Inflammatory macrophage (primary cell): ENCODE data around the gene SLC4A9.
"Not testable (repeated sequence)": the region's sequence is repeated elsewhere in the genome, so short reads cannot be mapped to it uniquely, and the experiment has no call there.

Experiments
- DNase-seq, 2 donors: peaks; one replicate each; pipeline ENCODE4 v3.0.0-alpha.2; 2020 to 2022

The SLC4A9 gene

GRCh38 chr5:140401362-140402257 lies 41.6 kb downstream of the SLC4A9 start, which contains the start of gene ANKHD1:
TSS of gene ANKHD1 (plus strand) at chr5:140401833. CDS start at chr5:140401968, 135 bp downstream.
- DNase-seq, result peak; percentile 100

- peak; percentile 51 to 67 for DNase-seq
Measured at GRCh38 chr5:140402258-140403074, 42.5 kb downstream of the SLC4A9 start.

GRCh38 chr5:140403613-140404012 lies 43.6 kb downstream of the SLC4A9 start:
- DNase-seq, result no peak

- no peak for DNase-seq
Measured at GRCh38 chr5:140408750-140409241, 48.8 kb downstream of the SLC4A9 start.

DNA sequence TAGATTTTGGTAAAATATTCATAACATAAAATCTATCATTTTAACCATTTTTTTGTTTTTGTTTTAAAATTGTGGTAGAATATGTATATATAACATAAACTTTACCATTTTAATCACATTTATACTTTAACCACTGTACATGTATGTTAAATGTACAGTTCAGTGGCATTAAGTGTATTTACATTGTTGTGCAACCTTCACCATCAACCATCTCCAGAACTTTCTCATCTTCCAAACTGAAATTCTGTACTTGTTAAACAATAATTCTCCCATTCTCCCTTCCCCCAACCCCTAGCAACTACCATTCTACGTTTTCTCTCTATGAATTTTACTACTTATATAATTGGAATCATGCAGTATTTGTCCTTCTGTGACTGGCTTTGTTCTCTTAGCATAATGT lies 53.2 kb downstream of the SLC4A9 start:
- no peak for DNase-seq

DNA sequence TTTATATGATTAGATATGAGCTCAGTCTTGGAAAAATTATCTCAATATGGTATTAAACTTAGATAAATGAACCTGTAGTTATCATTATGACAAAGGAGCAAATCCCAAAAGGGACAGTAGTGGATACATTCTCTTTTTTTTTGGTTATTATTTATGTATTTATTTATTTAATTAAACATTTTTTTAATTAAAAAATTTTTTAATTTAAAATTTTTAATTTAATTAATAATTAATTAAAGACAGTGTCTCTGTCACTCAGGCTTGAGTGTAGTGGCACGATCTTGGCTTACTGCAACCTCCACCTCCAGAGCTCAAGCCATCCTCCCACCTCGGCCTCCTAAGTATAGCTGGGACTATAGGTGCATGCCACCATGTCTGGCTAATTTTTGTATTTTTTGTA lies 57.2 kb downstream of the SLC4A9 start:
- no peak for DNase-seq

DNA sequence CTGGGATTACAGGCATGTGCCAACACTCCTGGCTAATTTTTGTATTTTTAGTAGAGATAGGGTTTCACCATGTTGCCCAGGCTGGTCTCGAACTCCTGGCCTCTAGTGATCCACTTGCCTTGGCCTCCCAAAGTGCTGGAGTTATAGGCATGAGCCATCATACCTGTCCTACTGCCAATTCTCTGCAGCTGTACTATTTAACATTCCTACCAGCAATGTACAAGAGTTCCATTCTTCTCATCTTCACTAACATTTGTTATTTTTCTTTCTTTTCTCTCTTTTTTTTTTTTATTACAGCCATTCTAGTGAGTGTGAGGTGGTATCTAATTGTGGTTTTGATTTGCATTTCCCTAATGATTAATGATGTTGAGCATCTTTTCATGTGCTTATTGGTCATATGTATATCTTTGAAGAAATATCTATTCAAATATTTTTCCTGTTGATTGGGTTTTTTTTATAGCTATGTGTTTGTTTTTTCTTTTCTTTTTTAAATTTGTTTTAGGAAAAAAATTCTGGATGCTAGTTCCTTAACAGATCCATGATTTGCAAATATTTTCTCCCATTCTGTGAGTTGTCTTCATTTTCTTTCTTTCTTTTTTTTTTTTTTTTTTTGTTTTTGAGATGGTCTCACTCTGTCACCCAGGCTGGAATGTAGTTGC lies 59.0 kb downstream of the SLC4A9 start:
- no peak for DNase-seq

GRCh38 chr5:140420226-140420570 lies 60.2 kb downstream of the SLC4A9 start:
- DNase-seq, result no peak

GRCh38 chr5:140420665-140421361 lies 60.8 kb downstream of the SLC4A9 start:
- no peak for DNase-seq

DNA sequence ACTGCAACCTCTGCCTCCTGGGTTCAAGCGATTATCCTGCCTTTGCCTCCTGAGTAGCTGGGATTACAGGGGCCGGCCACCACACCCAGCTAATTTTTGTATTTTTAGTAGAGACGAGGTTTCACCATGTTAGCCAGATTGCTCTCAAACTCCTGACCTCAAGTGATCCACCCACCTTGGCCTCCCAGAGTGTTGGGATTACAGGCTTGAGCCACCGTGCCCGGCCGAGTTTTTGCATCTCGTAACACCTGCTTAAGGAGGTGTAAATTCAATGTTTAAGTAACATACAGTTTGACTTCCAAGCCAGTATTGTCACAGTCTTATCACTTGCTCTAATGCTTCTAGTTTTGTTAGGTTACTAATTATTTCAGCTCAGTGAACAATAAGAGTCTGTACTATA lies 61.4 kb downstream of the SLC4A9 start:
- not testable (repeated sequence) for DNase-seq

DNA sequence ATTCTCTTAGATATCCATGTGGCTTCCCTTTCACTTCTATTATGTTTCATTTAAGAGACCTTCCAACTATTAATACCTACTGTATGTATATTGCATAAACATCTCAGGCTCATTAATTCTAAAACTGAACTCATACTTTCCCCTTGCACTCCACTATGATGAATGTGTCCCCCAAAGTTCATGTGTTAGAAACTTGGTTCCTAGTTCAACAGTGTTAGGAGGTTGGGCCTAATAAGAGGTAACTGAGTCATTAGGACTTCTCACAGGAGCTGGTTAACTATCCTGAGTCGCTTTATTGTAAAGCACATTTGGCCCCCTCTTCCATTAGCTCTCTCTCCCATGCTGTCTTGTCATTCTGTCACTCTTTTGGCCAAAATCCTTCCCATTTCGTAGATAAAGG lies 63.6 kb downstream of the SLC4A9 start:
- DNase-seq, result no peak

DNA sequence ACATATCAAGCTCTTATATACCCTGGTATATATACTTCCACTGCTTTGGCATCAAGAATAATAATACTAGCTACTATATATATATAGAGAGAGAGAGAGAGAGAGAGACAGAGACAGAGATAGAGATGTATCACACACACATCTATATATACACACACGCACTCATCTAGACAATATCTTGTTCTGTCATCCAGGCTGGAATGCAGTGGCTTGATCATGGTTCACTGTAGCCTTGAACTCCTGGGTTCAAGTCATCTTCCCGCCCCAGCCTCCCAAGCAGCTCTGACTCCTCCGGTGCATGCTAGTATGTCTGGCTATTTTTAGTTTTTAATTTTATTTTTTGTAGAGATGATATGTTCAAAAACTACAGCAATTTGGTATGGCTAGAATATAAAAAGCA lies 64.1 kb downstream of the SLC4A9 start:
- no peak for DNase-seq
